Gastroesophageal sphincter (tissue), 3 donors: ENCODE measurements around the gene SOX5.

Experiments used
- CTCF ChIP-seq, 4 experiments: fragments of 200-600 bp in 2 of 4; fragments of 450-650 bp in 2 of 4; sonication (generic) in 1 of 4; IDR thresholded peaks; one replicate each; pipeline ENCODE4 v1.5.1; 2017 to 2019; ENCODE audit warnings: antibody characterized with exemption in 4 of 4, mild to moderate bottlenecking in 2 of 4, moderate library complexity in 2 of 4
- EP300 ChIP-seq: sonication (generic); formaldehyde crosslinking; IDR thresholded peaks from one replicate; pipeline ENCODE4 v1.6.1; 2017; ENCODE audit warnings: antibody characterized with exemption, mild to moderate bottlenecking
- POLR2A ChIP-seq, 2 donors: fragments of 450-650 bp; IDR thresholded peaks; one replicate each; pipeline ENCODE4 v1.6.1; 2017; ENCODE audit warnings: antibody characterized with exemption in 2 of 2, mild to moderate bottlenecking in 2 of 2, moderate library complexity in 1 of 2
- POLR2AphosphoS5 ChIP-seq: sonication (generic); formaldehyde crosslinking; IDR thresholded peaks from one replicate; pipeline ENCODE4 v1.6.1; 2017; ENCODE audit warnings: antibody characterized with exemption

GRCh38 chr12:23781118-23781517, 168.4 kb downstream of the SOX5 start:
- TF ChIP-seq CTCF (IDR thresholded peaks at IDR 0.05), result no peak
- no peak for TF ChIP-seq POLR2AphosphoS5
- no peak for TF ChIP-seq POLR2A (IDR thresholded peaks at IDR 0.05)
- no peak for TF ChIP-seq EP300
